Hepatocyte (in vitro differentiated cells): Measurements from ENCODE around the gene FLYWCH1.

Experiments used
- EZH2 ChIP-seq: fragments of 200-600 bp; sonication (generic); IDR thresholded peaks from 2 replicates; pipeline ENCODE4 v1.6.1; 2016; ENCODE audit warnings: antibody characterized with exemption, mild to moderate bottlenecking, borderline replicate concordance
- TF ChIP-seq, protein P1 (sequence below): fragments of 200-600 bp; sonication (generic); IDR thresholded peaks from 2 replicates; pipeline ENCODE4 v1.5.1; 2016; ENCODE audit warnings: antibody characterized with exemption, mild to moderate bottlenecking; ENCODE audit not compliant: poor library complexity

DNA sequence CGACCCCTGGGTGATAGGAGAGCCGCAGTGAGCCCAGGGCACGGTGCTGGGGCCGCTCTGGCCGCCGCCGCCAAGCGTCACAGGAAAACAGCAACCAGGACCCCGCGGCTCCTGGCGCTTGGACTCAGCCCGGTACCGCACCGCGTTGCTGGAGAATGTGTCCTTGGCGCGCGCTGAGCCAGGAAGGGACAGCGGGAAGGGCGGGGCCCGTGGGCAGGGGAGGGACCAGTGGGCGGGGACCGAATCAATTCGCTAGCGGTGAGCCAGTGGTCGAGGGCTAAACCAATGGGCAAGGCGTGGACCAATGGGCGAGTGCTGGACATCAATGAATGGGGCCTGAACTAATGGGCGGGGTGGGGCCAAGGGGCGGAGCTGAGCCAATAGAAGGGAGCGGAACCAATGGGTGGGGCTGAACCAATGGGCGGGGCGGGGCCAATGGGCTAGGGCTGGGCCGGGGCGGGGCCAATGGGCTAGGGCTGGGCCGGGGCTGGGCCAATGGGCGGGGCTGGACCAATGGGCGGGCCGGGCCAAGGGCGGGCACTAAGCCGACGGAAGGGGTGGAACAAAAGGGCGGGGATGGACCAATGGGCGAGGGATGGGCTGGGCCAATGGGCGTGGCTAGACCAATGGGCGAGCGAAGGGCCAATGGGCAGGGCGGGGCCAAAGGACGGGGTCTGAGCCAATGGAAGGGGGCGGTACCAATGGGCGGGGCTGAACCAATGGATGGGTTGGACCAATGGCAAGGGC is 6.3 kb upstream of the FLYWCH1 start:
- no peak for TF ChIP-seq EZH2
- TF ChIP-seq, protein P1, sequence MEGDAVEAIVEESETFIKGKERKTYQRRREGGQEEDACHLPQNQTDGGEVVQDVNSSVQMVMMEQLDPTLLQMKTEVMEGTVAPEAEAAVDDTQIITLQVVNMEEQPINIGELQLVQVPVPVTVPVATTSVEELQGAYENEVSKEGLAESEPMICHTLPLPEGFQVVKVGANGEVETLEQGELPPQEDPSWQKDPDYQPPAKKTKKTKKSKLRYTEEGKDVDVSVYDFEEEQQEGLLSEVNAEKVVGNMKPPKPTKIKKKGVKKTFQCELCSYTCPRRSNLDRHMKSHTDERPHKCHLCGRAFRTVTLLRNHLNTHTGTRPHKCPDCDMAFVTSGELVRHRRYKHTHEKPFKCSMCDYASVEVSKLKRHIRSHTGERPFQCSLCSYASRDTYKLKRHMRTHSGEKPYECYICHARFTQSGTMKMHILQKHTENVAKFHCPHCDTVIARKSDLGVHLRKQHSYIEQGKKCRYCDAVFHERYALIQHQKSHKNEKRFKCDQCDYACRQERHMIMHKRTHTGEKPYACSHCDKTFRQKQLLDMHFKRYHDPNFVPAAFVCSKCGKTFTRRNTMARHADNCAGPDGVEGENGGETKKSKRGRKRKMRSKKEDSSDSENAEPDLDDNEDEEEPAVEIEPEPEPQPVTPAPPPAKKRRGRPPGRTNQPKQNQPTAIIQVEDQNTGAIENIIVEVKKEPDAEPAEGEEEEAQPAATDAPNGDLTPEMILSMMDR = no peak
